ENCODE measurements around the gene MLN. TPM values are rescaled to one million over a fixed set of nuclear protein-coding genes. Genes with fewer than 3 reads are reported as not detected.

MLN gene
- total RNA-seq, 1 donor from 2014 or later, result not detected

DNA sequence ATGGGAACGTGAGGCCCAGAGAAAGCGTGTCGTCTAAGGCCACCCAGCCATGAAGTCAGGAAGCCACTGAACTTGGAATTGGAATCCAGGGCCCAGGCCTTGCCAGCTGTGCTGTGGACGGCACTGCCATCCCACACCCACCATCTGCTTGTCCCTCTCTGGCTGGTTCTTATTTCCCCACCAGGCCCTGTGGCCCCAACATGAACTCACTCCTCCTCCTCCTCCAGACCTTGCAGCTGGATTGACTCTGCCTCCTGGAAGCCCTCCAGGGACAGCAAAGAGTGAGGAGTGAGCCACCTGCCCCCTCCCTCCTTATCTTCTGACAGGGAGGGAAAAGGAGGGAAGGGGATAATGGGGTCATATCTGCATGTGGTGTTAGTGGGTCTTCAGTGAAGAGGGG, 41.1 kb downstream of the MLN start:
- no peaks in the 10 kb centered on the region for H3K4me1 Mint-ChIP-seq (ENCODE audit: low read depth)
- no peak overlapping the region for H3K4me3 Mint-ChIP-seq (ENCODE audit: low read depth)
- H3K9me3 Mint-ChIP-seq (ENCODE audit: low read depth), result no peaks in the 10 kb centered on the region
- H3K27me3 Mint-ChIP-seq, result peaks cover 10% of the 10 kb centered on the region
- no peak for DNase-seq (ENCODE audit: low spot score, unreplicated experiment)
- no peak overlapping the region for H3K27ac Mint-ChIP-seq
- TF ChIP-seq, protein P1, sequence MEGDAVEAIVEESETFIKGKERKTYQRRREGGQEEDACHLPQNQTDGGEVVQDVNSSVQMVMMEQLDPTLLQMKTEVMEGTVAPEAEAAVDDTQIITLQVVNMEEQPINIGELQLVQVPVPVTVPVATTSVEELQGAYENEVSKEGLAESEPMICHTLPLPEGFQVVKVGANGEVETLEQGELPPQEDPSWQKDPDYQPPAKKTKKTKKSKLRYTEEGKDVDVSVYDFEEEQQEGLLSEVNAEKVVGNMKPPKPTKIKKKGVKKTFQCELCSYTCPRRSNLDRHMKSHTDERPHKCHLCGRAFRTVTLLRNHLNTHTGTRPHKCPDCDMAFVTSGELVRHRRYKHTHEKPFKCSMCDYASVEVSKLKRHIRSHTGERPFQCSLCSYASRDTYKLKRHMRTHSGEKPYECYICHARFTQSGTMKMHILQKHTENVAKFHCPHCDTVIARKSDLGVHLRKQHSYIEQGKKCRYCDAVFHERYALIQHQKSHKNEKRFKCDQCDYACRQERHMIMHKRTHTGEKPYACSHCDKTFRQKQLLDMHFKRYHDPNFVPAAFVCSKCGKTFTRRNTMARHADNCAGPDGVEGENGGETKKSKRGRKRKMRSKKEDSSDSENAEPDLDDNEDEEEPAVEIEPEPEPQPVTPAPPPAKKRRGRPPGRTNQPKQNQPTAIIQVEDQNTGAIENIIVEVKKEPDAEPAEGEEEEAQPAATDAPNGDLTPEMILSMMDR (IDR thresholded peaks at IDR 0.05; ENCODE audit: unreplicated experiment), result no peak
- no peaks in the 10 kb centered on the region for H3K36me3 Mint-ChIP-seq (ENCODE audit: insufficient read depth)

DNA sequence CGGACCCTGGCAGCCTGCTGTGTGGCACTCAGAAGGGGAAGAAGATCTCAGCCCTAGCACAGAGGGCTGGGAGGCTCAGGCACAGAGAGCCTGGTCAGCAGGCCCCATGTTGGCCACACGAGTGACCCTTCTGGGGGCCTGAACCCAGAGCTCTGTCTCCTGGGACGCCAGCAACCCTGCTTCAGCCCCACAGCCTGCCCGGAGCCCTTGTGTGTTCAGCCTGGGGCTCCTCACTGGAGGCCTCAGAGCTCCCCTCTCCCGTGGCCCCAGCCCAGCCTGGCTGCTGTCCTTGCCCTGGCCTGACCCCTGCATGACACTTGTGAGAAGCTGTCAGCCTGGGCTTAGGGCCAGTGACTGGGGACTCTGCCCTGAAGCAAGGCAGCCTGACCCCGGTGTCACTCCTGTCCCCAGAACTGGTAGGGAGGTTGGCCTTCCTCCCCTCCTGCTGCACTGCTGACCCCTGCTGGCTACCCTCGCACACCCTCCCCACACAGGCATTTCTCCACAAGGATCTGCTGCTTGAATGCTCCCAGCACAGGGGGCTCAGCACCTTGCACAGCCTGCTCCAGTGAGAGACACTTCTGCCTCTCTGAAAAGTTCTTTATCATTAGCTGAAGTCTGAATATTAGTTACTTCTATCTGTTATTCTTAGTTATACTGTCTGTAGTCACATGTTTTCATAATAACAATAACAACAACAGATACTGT, 41.7 kb downstream of the MLN start:
- H3K4me3 Mint-ChIP-seq (ENCODE audit: low read depth), result no peak overlapping the region
- no peaks in the 10 kb centered on the region for H3K36me3 Mint-ChIP-seq (ENCODE audit: insufficient read depth)
- TF ChIP-seq, protein P1 (IDR thresholded peaks at IDR 0.05; ENCODE audit: unreplicated experiment), result peak; percentile 52
- no peaks in the 10 kb centered on the region for H3K4me1 Mint-ChIP-seq (ENCODE audit: low read depth)
- H3K27ac Mint-ChIP-seq, result no peak overlapping the region
- H3K9me3 Mint-ChIP-seq (ENCODE audit: low read depth), result no peaks in the 10 kb centered on the region
- H3K27me3 Mint-ChIP-seq, result peaks cover 8% of the 10 kb centered on the region
- peak; percentile 31 for DNase-seq (ENCODE audit: low spot score, unreplicated experiment)

DNA sequence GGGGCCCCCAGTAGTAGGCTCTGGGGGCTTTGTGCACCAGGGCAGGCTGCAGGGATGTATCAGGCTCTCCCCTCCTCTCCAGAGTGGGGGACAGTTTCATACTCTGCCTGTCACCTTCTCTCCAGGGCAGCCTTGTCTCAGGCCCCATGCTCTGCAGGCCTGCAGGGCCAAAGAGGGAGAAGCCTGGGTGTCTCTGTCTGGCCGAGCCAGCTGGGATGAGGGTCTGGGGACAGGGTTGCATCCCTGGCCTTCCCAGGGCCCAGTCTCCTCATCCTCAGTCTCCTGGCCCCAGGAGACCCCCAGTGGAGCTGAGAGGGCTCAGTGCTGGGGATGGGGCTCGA, 42.3 kb downstream of the MLN start:
- no peak for DNase-seq (ENCODE audit: low spot score, unreplicated experiment)
- no peak overlapping the region for H3K27ac Mint-ChIP-seq
- H3K4me3 Mint-ChIP-seq (ENCODE audit: low read depth), result no peak overlapping the region
- H3K36me3 Mint-ChIP-seq (ENCODE audit: insufficient read depth), result no peaks in the 10 kb centered on the region
- TF ChIP-seq, protein P1 (IDR thresholded peaks at IDR 0.05; ENCODE audit: unreplicated experiment), result no peak
- H3K27me3 Mint-ChIP-seq, result peaks cover 6% of the 10 kb centered on the region
- no peaks in the 10 kb centered on the region for H3K4me1 Mint-ChIP-seq (ENCODE audit: low read depth)
- no peaks in the 10 kb centered on the region for H3K9me3 Mint-ChIP-seq (ENCODE audit: low read depth)

DNA sequence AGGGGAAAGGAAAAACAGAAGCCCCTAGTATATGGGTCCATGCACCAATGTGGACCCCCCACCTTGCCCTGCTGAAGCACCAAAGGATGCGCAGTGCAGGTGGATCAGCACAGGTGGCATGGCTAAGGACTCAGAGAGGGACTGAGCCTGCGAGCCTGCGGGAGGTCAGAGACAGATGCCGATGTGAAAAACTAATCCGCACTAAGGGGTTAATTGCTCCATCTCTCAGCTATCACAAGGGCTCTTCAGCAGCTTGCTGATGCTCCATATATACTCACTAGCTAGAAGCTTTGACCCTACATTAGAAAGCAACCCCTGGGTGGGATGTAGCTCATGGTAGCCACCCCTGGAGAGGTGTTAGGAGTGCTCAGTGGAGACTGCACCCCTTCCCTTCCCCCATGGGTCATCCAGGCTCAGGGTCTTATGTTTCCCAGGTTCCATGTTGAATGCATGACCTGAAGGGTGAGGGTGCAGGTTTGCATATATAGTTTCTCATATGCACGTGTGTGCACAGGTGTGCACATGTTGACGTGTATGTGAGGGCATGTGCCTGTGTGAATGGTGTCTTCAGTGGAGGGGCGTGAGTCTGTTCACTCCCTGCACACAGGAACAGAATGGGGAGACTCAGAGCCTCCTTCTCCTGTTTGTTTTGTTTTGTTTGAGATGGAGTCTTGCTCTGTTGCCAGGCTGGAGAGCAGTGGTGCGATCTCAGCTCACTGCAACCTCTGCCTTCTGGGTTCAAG, 43.7 kb downstream of the MLN start:
- Mint-ChIP-seq H3K9me3 (ENCODE audit: low read depth) (no peaks in the 10 kb centered on the region), H3K4me1 (ENCODE audit: low read depth) (no peaks in the 10 kb centered on the region), H3K4me3 (ENCODE audit: low read depth) (no peak overlapping the region), H3K36me3 (ENCODE audit: insufficient read depth) (no peaks in the 10 kb centered on the region), H3K27me3 (peaks cover 3% of the 10 kb centered on the region), H3K27ac (no peak overlapping the region)
- TF ChIP-seq, protein P1 (IDR thresholded peaks at IDR 0.05; ENCODE audit: unreplicated experiment), result no peak
- DNase-seq (ENCODE audit: low spot score, unreplicated experiment), result no peak

DNA sequence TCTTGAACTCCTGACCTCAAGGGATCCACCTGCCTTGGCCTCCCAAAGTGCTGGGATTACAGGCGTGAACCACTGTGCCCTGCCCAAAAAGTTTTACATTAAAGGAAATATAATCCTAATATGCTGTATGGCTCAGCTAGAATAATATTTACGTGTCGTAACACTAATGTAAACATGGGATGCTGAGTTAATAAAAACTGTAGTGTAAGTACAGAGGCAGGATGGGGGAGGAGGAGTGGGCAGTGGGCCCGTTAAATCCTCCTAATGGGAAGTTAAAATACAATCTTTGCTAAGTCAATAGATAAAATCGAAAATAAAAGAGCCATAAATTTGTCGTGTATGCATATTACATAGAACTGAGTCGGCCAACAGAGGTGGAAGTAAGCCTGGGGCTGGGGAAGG, 45.0 kb downstream of the MLN start:
- Mint-ChIP-seq H3K9me3 (ENCODE audit: low read depth) (no peaks in the 10 kb centered on the region), H3K36me3 (ENCODE audit: insufficient read depth) (no peaks in the 10 kb centered on the region), H3K4me1 (ENCODE audit: low read depth) (no peaks in the 10 kb centered on the region), H3K27me3 (peaks cover 3% of the 10 kb centered on the region), H3K4me3 (ENCODE audit: low read depth) (no peak overlapping the region), H3K27ac (no peak overlapping the region)
- TF ChIP-seq, protein P1 (IDR thresholded peaks at IDR 0.05; ENCODE audit: unreplicated experiment), result no peak
- no peak for DNase-seq (ENCODE audit: low spot score, unreplicated experiment)

Data from progenitor cell of endocrine pancreas (in vitro differentiated cells).